ENCODE measurements around the gene SLC22A17.

GRCh38 chr14:23398348-23398747 lies 45.7 kb upstream of the SLC22A17 start:
- TF ChIP-seq CTCF (IDR thresholded peaks at IDR 0.05) (no peak), POLR2A (IDR thresholded peaks at IDR 0.05) (no peak)

Measured in right lobe of liver (tissue), 4 donors.